PFSK-1 (cell line): ENCODE data around the gene ALDH4A1.

Source experiments
- FOXP2 ChIP-seq: optimal IDR thresholded peaks from 2 replicates; pipeline ENCODE3; 2011; ENCODE audit warnings: borderline replicate concordance, control low read depth, inconsistent platforms; ENCODE audit not compliant: insufficient read depth; ENCODE audit errors: extremely low read length, extremely low read depth
- POLR2AphosphoS5 ChIP-seq: IDR thresholded peaks from 2 replicates; pipeline ENCODE4 v1.6.1; 2012; ENCODE audit warnings: low read depth, mild to moderate bottlenecking, control low read depth, low read length, moderate library complexity
- SIN3A ChIP-seq: IDR thresholded peaks from 2 replicates; pipeline ENCODE4 v1.6.1; 2012; ENCODE audit warnings: mild to moderate bottlenecking, low read length, moderate library complexity, borderline replicate concordance; ENCODE audit not compliant: insufficient read depth
- TAF1 ChIP-seq: IDR thresholded peaks from 2 replicates; pipeline ENCODE4 v1.6.1; 2012; ENCODE audit warnings: low read length, control low read depth, borderline replicate concordance; ENCODE audit not compliant: insufficient read depth
- TF ChIP-seq, protein P1 (sequence below), 2 experiments: IDR thresholded peaks; 2 replicates each; pipeline versions ENCODE4 v1.6.1 to v1.8.0; 2011 to 2012; ENCODE audit warnings: low read depth in 2 of 2, low read length in 2 of 2, control low read depth in 1 of 2, inconsistent platforms in 1 of 2, mild to moderate bottlenecking in 1 of 2, moderate library complexity in 1 of 2; ENCODE audit not compliant: insufficient read depth in 1 of 2

DNA sequence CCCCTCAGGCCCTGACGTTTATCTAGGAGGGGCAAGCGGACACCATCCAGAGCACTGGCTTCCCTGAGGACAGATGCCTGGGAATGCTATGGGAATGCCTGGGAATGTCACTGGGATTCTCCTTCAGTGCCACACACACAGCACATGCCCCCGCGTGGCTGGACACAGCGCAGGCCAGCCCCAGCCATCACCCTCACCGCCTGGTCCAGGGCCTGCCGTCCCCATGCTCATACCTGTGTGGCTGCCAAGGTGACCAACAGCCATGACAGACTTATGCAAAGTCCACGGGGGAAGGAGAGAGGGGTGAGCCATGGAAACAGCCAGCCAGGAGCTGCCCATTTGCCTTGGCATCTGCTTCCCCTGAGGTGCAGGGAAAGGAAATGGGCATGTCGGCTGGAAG is 37.2 kb downstream of the ALDH4A1 start:
- TF ChIP-seq POLR2AphosphoS5 (no peak), SIN3A (no peak), FOXP2 (no peak), TAF1 (no peak)
- TF ChIP-seq, protein P1, sequence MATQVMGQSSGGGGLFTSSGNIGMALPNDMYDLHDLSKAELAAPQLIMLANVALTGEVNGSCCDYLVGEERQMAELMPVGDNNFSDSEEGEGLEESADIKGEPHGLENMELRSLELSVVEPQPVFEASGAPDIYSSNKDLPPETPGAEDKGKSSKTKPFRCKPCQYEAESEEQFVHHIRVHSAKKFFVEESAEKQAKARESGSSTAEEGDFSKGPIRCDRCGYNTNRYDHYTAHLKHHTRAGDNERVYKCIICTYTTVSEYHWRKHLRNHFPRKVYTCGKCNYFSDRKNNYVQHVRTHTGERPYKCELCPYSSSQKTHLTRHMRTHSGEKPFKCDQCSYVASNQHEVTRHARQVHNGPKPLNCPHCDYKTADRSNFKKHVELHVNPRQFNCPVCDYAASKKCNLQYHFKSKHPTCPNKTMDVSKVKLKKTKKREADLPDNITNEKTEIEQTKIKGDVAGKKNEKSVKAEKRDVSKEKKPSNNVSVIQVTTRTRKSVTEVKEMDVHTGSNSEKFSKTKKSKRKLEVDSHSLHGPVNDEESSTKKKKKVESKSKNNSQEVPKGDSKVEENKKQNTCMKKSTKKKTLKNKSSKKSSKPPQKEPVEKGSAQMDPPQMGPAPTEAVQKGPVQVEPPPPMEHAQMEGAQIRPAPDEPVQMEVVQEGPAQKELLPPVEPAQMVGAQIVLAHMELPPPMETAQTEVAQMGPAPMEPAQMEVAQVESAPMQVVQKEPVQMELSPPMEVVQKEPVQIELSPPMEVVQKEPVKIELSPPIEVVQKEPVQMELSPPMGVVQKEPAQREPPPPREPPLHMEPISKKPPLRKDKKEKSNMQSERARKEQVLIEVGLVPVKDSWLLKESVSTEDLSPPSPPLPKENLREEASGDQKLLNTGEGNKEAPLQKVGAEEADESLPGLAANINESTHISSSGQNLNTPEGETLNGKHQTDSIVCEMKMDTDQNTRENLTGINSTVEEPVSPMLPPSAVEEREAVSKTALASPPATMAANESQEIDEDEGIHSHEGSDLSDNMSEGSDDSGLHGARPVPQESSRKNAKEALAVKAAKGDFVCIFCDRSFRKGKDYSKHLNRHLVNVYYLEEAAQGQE (IDR thresholded peaks at IDR 0.05; ENCODE audit: insufficient read depth in 1 of 2, low read depth in 2 of 2, low read length in 2 of 2) = no peak
